Esophagus squamous epithelium (tissue), 5 donors: ENCODE measurements around the gene VPS41. TPM values are rescaled to one million over a fixed set of nuclear protein-coding genes. Genes with fewer than 3 reads are reported as not detected.

Experiments
- DNase-seq: peaks from one replicate; lab custom pipeline; 2025; lab: John Stamatoyannopoulos, UW
- H3K27ac ChIP-seq, 4 donors: fragments of 200-600 bp; sonication (generic); one replicate each; pipeline ENCODE4 v1.5.1; 2016 to 2019; ENCODE audit warnings: mild to moderate bottlenecking in 1 of 4
- H3K27me3 ChIP-seq, 4 donors: fragments of 200-600 bp; sonication (generic); 1 replicate in 3 of 4; 2 replicates in 1 of 4; pipeline versions ENCODE4 v1.5.1 to v1.6.0; 2017 to 2021; ENCODE audit warnings: antibody characterized with exemption in 1 of 4
- H3K36me3 ChIP-seq, 3 donors: fragments of 200-600 bp; sonication (generic); one replicate each; pipeline ENCODE4 v1.5.1; 2016 to 2019
- H3K4me1 ChIP-seq, 3 donors: fragments of 200-600 bp; sonication (generic); one replicate each; pipeline ENCODE4 v1.5.1; 2017 to 2019
- H3K4me3 ChIP-seq, 4 donors: fragments of 200-600 bp; sonication (generic); 1 replicate in 3 of 4; 2 replicates in 1 of 4; pipeline ENCODE4 v1.5.1; 2016 to 2019; ENCODE audit warnings: mild to moderate bottlenecking in 2 of 4, moderate library complexity in 1 of 4
- H3K9me3 ChIP-seq, 3 donors: fragments of 200-600 bp; sonication (generic); one replicate each; pipeline ENCODE4 v1.5.1; 2016 to 2019
- POLR2A ChIP-seq, 4 donors: fragments of 450-650 bp; IDR thresholded peaks; one replicate each; pipeline ENCODE4 v1.6.1; 2017; ENCODE audit warnings: antibody characterized with exemption in 4 of 4, mild to moderate bottlenecking in 4 of 4, moderate library complexity in 3 of 4
- WGBS, 2 donors: methylation state at CpG; one replicate each; pipeline ENCODE4 v1.1.5; 2018; 5-methylcytosine and 5-hydroxymethylcytosine counted together
- intact Hi-C: fragments of 100-400 bp; cut with DNase I; formaldehyde crosslinking; loops from one replicate; pipeline ENCODE4 v1.15.0; 2022
- total RNA-seq, 4 donors: library from RNA; depleted of rRNA; stranded (reverse); fragments of >200 nt; gene quantifications; one replicate each; pipeline ENCODE4 v1.1.0, GENCODE V29; 2016
- TF ChIP-seq, protein P1 (sequence below), 6 experiments: fragments of 450-650 bp in 4 of 6; fragments of 200-600 bp in 2 of 6; sonication (generic) in 2 of 6; IDR thresholded peaks; one replicate each; pipeline ENCODE4 v1.5.1; 2016 to 2019; ENCODE audit warnings: antibody characterized with exemption in 6 of 6, mild to moderate bottlenecking in 4 of 6, moderate library complexity in 4 of 6
- donor health status: DM: yes; HTN: yes; CAD: no.

Gene VPS41
- total RNA-seq, 4 donors from 2014 or later, result 14.3 to 25.5 (median 23.2) TPM

DNA sequence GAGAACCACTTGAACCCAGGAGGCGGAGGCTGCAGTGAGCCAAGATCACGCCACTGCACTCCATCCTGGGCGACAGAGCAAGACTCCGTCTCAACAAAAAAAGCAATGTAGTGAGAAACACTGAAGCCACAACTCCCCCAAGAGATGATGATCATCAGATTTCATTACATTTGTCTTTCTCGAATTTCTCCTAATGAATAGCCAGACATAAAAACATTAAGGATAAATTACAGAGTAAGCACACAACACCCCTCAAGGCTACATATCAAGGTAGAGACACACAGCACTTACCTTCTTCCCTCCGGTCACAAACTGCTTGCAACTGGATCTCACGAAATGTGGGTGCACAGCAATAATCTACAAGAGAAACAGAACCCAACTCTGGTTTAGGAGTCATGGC, 91.5 kb downstream of the VPS41 start:
- Histone ChIP-seq H3K9me3 (no peaks in the 10 kb centered on the region), H3K27me3 (no peaks in the 10 kb centered on the region), H3K27ac (no peak overlapping the region), H3K36me3 (peaks cover 0 to 48% (median 0%) of the 10 kb centered on the region in 3 donors), H3K4me3 (no peak overlapping the region), H3K4me1 (no peaks in the 10 kb centered on the region)
- no peak for DNase-seq
- WGBS, 2 donors, result 92 to 95% methylated on average over 7 of the region's 7 CpGs
- intact Hi-C loops, result no loop called here
- no peak for TF ChIP-seq POLR2A (IDR thresholded peaks at IDR 0.05)
- TF ChIP-seq, protein P1, sequence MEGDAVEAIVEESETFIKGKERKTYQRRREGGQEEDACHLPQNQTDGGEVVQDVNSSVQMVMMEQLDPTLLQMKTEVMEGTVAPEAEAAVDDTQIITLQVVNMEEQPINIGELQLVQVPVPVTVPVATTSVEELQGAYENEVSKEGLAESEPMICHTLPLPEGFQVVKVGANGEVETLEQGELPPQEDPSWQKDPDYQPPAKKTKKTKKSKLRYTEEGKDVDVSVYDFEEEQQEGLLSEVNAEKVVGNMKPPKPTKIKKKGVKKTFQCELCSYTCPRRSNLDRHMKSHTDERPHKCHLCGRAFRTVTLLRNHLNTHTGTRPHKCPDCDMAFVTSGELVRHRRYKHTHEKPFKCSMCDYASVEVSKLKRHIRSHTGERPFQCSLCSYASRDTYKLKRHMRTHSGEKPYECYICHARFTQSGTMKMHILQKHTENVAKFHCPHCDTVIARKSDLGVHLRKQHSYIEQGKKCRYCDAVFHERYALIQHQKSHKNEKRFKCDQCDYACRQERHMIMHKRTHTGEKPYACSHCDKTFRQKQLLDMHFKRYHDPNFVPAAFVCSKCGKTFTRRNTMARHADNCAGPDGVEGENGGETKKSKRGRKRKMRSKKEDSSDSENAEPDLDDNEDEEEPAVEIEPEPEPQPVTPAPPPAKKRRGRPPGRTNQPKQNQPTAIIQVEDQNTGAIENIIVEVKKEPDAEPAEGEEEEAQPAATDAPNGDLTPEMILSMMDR (IDR thresholded peaks at IDR 0.05), result no peak

DNA sequence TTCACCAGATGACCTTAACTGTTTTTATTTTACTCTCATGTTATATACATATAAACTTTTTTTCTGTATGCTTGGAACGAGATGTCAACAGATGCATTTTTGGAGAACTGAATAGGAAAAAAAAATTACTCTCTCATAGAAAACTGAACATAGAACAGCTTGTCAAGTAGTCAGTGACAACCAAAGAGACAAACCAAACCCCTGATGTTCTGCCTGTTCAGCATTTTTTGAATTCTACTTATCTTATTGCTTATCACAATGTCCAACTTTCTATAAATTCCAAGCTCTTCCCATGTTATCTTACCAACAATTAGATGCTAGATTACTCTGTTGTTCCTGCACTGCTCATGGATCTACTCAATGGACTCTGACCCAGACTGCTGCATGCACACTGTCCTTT, 95.2 kb downstream of the VPS41 start:
- Histone ChIP-seq H3K9me3 (no peaks in the 10 kb centered on the region), H3K4me1 (no peaks in the 10 kb centered on the region), H3K4me3 (no peak overlapping the region), H3K27me3 (no peaks in the 10 kb centered on the region), H3K27ac (no peak overlapping the region), H3K36me3 (peaks cover 0 to 35% (median 0%) of the 10 kb centered on the region in 3 donors)
- WGBS, 2 donors, result 94 to 96% methylated on average over 1 of the region's 1 CpG
- intact Hi-C loops, result no loop called here
- no peak for DNase-seq
- TF ChIP-seq, protein P1 (IDR thresholded peaks at IDR 0.05), result no peak
- TF ChIP-seq POLR2A (IDR thresholded peaks at IDR 0.05), result no peak

DNA sequence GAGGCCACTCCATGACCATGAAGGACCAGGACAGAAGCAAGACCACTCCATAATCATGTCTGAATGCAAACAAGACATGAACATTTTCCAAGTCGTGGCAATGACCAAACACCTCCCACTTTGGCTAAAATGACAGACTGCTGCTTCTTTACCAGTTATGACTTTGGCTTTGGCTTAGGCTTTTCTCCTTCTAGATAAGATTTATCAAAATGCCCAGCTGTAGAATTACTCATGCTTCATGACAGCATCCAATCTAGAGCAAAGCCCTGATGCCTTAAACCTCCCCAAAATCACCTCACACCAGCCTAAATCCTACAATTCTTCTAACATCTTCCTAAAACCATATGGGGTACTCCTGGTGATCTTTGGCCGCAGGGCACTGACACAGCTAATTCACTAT, 102.1 kb downstream of the VPS41 start:
- Histone ChIP-seq H3K27ac (no peak overlapping the region), H3K9me3 (no peaks in the 10 kb centered on the region), H3K36me3 (no peaks in the 10 kb centered on the region), H3K27me3 (no peaks in the 10 kb centered on the region), H3K4me3 (no peak overlapping the region), H3K4me1 (no peaks in the 10 kb centered on the region)
- 74 to 78% methylated on average over 2 of the region's 2 CpGs for WGBS, 2 donors
- intact Hi-C loops, result no loop called here
- no peak for DNase-seq
- no peak for TF ChIP-seq POLR2A (IDR thresholded peaks at IDR 0.05)
- TF ChIP-seq, protein P1 (IDR thresholded peaks at IDR 0.05), result no peak

DNA sequence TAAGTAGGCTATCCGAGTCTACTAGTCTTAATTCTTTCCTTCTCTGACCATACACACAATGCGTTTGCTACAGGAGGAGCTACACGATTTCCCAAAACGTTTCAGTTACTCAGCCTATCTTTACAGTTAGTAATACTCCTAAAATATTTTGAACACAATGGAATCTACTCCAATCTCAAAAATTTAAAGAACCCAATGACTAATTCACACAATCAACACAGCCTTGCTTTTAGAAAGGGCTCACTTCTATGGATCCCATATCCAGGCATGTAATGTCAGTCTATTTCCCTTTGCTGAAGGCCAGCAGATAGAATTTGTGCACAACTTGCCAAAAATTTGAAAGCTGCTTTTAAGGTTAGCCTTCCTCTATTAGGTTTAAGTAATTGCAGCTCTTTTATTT, 107.2 kb downstream of the VPS41 start:
- TF ChIP-seq, protein P1 (IDR thresholded peaks at IDR 0.05), result no peak
- no peaks in the 10 kb centered on the region for H3K27me3 ChIP-seq
- H3K4me1 ChIP-seq, result no peaks in the 10 kb centered on the region
- intact Hi-C loops, result no loop called here
- DNase-seq, result no peak
- H3K36me3 ChIP-seq, result no peaks in the 10 kb centered on the region
- no peak overlapping the region for H3K27ac ChIP-seq
- no peak overlapping the region for H3K4me3 ChIP-seq
- WGBS, 2 donors, result 64 to 71% methylated on average over 4 of the region's 4 CpGs
- no peaks in the 10 kb centered on the region for H3K9me3 ChIP-seq

DNA sequence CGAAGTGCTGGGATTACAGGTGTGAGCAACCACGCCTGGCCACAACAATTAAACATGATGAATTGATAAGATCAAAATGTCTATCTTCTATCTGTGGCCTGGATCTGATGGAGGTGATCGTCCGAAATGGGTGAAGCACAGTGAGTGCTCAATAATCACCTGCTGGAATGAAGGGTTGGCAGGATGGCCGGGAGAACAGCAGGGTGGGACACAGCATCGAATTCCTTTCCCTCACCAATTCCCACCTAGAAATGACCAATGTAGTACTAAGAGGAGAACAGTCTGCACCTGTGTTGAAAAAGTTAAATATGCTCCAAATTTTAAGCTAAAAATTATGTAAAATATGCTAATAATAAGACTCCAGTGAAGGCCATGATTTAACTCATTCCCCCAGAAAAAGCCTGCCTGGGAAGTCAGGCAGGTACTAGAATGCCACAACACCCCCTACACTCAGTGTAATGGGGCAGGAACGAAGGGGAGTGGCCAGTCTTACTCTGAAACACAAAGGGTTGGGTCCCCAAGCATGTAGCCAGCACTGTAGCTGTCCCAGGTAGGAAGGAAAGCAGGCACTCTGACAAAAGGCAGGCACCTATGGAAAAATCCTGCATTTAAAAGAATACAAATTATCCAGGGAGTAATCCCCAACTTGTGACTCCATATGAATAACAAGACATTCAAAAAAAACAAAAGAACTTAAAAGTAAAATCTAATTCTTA, 110.3 kb downstream of the VPS41 start:
- H3K27me3 ChIP-seq, result no peaks in the 10 kb centered on the region
- intact Hi-C loops, result loop anchor here (10.0 kb wide), 1 partner anchor 666 kb away; no protein-coding TSS in a partner anchor
- no peaks in the 10 kb centered on the region for H3K4me1 ChIP-seq
- DNase-seq, result no peak
- 88 to 93% methylated on average over 7 of the region's 7 CpGs for WGBS, 2 donors
- no peak overlapping the region for H3K27ac ChIP-seq
- TF ChIP-seq, protein P1 (IDR thresholded peaks at IDR 0.05), result no peak
- no peak for TF ChIP-seq POLR2A (IDR thresholded peaks at IDR 0.05)
- H3K4me3 ChIP-seq, result no peak overlapping the region
- peaks cover 0 to 18% (median 0%) of the 10 kb centered on the region in 3 donors for H3K36me3 ChIP-seq
- H3K9me3 ChIP-seq, result no peaks in the 10 kb centered on the region
